Amygdala (tissue), 56 donors: Measurements from ENCODE around the gene ZBTB20.
A peak's percentile ranks its signal among the peaks of the same experiment; 100 is the strongest.

ENCODE experiments used
- DNase-seq, 56 donors: peaks; one replicate each; lab custom pipeline; 2025; lab: John Stamatoyannopoulos, UW

Gene ZBTB20

DNA sequence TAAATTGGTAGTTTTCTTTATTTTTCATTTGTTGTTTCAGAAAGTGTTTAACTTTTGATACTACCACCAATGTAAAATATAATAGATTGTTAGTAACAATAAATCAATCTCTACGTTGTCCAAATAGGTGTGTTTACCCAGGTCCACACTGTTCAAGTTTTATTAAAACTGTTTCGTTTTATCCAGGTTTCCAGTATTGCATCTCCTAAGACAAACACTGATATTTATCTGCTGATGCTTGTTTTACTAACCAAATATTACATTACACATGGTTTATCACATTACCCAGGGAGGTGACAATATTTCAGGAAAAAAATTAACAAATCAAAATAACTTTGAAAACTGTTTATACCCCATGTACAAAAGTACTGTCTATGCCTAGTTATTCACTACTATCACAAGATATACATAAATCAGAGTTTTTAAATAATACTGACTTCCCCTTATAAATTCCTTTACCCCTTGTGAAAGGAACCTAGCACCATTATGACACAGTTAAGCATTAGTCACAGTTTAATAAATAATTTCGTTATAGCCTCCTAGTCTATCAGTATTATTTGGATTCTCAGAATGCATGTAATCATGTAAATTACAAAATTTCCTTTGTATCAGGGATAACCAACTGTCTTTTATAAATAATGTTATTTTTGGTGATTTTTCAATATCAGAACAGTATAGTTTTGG is 205.3 kb downstream of the ZBTB20 start:
- no peak for DNase-seq

- DNase-seq, result no peak
Observed at GRCh38 chr3:114939920-114940319, 207.2 kb downstream of the ZBTB20 start.

DNA sequence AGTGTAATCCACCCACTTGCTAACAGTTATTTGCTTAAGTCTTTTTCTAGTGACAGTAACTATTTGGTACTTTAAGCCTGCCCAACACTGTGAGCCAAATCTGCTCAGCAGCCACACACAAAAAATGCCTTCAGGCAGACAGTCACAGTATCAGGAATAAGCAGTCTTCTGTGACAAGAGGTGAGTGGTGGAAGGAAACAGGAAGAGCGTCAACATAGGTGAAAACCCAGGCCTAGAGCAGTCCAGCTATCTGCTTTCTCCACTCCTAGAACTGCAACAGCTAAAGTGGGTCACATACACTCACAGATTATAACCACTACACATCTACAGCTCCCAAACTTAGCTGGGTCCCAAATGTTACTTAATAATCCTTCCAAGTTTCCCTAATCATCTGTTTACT is 213.7 kb downstream of the ZBTB20 start:
- no peak for DNase-seq

GRCh38 chr3:114929971-114930732 is 216.9 kb downstream of the ZBTB20 start:
- no peak for DNase-seq

DNA sequence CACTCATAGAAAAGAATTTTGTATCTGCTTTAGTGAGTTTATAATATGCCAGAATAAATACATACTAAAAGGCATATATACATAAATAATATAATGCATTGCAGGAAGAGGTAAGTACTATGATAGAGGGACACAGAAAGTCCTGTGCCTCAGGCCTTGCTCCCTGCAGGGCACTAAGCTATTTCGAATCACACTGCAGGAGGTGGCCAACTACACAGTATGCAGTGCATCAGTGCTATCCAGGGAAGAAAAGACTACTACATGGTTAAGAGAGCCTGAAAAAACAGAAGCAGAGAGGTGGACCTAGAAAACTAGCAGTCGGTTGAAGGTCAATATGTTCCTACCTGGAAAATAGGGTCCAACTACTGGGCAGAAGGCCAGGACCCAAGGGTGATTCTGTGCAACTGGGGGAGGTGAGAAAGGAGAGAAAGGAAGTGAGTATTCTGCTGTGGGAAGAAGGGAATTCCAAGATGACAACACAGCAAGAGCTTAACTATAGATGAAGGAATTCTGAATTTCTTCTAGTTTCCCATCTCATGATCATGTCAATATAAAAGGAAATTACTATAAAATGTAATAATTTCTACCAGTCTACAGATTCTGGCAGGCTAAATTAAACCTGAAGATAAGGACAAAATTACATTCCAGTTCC is 218.0 kb downstream of the ZBTB20 start:
- DNase-seq, result no peak

GRCh38 chr3:114904633-114905032 is 242.5 kb downstream of the ZBTB20 start:
- DNase-seq, result no peak

- DNase-seq, result peak in 1 of 56 donors; percentile 26
Observed at GRCh38 chr3:114903213-114903612, 243.9 kb downstream of the ZBTB20 start.

DNA sequence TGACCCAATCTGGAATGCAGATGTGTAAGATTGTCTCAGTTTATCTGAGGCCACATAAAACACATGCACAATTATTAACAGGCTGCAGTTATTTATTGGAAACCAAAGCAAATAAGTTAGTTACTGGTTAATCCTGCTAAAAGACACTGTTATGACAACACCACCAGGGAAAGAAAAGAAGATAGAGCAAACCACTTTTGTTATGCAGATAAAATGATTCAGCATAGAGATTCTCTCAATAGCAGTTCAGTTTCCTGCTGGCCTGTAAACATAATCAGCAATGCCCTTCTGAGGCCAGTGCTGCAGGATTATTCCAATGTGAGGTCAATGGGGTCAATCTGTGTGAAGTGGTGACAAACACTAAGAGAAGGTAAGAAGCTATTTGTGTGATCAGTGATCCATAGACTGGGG is 244.4 kb downstream of the ZBTB20 start:
- DNase-seq, result no peak

GRCh38 chr3:114900908-114901307 is 246.2 kb downstream of the ZBTB20 start:
- no peak for DNase-seq

- peak in 3 of 56 donors; percentile 12 to 24 (median 16) for DNase-seq
Observed at GRCh38 chr3:114899186-114899931, 247.7 kb downstream of the ZBTB20 start.

- DNase-seq, result peak in 1 of 56 donors; percentile 22
Observed at GRCh38 chr3:114896978-114897377, 250.1 kb downstream of the ZBTB20 start.

DNA sequence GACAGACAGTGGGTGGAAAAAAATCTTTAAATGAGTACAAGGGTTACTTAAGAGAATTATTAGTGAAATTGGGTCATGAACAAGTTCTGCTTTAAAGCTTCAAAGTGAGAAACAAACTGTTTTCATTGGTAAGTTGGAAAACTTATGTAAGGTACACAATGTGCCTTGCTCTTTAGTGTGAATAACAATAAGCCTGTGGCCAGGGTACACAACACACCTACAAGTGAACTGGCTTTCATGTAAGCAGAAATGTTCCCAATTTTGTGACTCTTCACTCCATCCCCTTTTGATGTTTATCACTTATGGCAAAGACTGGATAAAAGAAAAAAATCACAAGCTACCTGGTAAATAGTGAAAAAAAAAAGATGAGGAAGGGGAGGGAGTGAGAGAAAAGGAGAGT is 253.7 kb downstream of the ZBTB20 start:
- no peak for DNase-seq

GRCh38 chr3:114892880-114893279 is 254.2 kb downstream of the ZBTB20 start:
- peak in 1 of 56 donors; percentile 4 for DNase-seq

GRCh38 chr3:114892131-114892879 is 254.8 kb downstream of the ZBTB20 start:
- no peak for DNase-seq

GRCh38 chr3:114887806-114888205 is 259.3 kb downstream of the ZBTB20 start:
- no peak for DNase-seq

DNA sequence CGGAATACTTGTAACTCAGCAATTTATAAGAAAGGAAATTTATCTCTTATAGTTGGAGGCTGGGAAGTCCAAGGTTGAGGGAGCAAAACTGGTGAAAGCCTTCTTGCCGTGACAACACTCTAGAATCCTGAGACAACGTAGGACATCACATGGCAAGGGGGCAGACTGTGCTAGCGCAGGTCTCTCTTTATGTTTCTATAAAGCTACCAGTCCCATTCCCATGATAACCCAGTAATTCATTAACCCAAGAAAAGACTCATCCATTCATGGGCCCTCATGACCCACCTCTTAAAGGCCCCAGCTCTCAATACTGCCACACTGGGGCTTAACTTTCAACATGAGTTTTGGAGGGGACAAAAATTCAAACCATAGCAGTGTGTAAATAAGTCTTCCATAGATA is 260.2 kb downstream of the ZBTB20 start:
- DNase-seq, result no peak

DNA sequence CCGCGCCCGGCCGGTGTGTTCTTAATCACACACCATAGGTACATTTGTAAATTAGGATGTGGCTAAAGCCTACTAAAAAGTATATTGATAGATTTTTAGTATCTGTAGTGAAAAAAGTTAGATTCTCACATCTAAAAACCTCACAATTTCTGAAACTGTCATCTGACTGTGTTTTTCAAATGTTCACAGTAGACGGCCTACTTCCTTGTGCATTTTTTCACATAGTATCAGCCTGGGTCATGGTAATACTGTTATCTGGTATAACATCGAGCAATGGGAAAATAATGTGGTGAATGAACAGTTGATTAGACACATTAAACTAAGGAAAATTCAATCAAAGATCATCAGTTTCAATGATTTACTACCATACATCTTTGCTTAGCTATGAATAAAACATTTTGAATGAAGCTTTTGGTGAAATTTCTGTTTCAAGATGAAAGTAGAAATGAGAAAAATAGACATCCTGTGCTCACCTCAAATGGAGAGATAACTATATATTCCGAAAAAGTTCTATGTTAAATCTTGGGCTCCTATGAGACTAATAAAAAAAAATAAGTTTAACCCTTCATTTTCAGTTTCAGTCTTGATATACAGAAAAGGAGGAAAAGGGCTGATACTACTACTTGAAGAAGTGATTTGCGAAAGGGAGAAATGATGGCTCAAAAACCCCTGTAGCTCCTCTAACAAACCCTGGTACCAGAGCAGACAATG is 262.7 kb downstream of the ZBTB20 start:
- no peak for DNase-seq

- peak in 1 of 56 donors; percentile 7 for DNase-seq
Observed at GRCh38 chr3:114880078-114880477, 267.0 kb downstream of the ZBTB20 start.
